Lower leg skin (tissue), 3 donors: ENCODE measurements around the gene ZBTB40.

ENCODE experiments used
- POLR2A ChIP-seq, 2 donors: fragments of 450-650 bp; IDR thresholded peaks; one replicate each; pipeline ENCODE4 v1.6.1; 2016 to 2017; ENCODE audit warnings: antibody characterized with exemption in 2 of 2, mild to moderate bottlenecking in 1 of 2, moderate library complexity in 1 of 2
- TF ChIP-seq, protein P1 (sequence below), 3 donors: fragments of 450-650 bp; IDR thresholded peaks; one replicate each; pipeline ENCODE4 v1.5.1; 2016; ENCODE audit warnings: antibody characterized with exemption in 3 of 3, mild to moderate bottlenecking in 3 of 3, moderate library complexity in 2 of 3

DNA sequence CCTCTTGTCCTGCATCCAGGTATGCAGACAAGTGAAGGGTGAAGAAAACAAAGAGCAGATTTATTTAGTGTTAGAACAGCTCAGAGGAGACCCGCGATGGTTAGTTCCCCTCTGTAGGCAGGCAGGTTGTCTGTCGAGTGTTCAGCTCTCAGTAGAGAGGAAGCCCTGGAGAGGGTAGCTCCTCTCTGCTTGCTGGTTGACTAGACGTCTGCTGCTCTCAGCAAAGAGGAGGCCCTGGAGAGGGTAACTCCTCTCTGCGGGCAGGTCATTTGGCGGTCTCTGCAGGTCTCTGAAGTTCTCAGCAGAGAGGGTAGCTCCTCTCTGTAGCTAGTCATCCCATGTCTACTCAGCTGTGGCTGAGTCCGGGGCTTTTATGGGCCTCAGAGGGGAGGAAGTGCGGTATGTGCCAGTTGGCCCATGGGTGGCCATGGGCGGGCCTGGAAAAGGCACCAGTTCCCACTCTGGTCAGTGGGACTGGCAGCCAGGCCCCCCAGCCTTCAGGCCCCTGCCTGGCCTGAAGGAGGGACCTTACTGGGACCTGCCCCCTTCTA lies 13.4 kb downstream of the ZBTB40 start:
- TF ChIP-seq, protein P1, sequence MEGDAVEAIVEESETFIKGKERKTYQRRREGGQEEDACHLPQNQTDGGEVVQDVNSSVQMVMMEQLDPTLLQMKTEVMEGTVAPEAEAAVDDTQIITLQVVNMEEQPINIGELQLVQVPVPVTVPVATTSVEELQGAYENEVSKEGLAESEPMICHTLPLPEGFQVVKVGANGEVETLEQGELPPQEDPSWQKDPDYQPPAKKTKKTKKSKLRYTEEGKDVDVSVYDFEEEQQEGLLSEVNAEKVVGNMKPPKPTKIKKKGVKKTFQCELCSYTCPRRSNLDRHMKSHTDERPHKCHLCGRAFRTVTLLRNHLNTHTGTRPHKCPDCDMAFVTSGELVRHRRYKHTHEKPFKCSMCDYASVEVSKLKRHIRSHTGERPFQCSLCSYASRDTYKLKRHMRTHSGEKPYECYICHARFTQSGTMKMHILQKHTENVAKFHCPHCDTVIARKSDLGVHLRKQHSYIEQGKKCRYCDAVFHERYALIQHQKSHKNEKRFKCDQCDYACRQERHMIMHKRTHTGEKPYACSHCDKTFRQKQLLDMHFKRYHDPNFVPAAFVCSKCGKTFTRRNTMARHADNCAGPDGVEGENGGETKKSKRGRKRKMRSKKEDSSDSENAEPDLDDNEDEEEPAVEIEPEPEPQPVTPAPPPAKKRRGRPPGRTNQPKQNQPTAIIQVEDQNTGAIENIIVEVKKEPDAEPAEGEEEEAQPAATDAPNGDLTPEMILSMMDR (IDR thresholded peaks at IDR 0.05): no peak
- no peak for TF ChIP-seq POLR2A (IDR thresholded peaks at IDR 0.05)
